HEK293T (cell line): ENCODE results near the gene SNHG17.

Experiments
- SUZ12 ChIP-seq: fragments of 450-650 bp; IDR thresholded peaks from 2 replicates; pipeline ENCODE4 v1.6.1; 2016; ENCODE audit warnings: mild to moderate bottlenecking
- ZNF384 ChIP-seq: fragments of 450-650 bp; IDR thresholded peaks from 2 replicates; pipeline ENCODE4 v1.6.1; 2016

DNA sequence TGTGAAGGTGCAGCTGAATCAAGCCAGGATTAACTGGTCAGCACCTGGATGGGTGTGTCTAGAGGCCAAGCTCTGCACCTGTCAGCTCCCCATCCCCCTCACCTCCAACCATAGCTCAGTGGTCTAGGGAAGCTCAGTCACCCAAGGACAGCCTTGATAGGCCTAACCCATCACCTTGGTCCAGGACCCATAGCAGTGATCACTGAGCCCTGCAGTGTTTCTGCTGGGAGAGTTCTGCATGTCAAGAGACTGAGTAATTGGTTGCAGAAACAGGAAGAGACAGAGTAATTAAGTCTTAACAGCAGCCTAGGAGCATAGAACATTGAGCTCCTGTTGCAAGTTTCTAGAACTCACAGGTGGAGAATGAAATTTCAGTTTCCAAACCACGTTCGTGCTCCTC is 18.8 kb upstream of the SNHG17 start:
- TF ChIP-seq ZNF384, result no peak
- TF ChIP-seq SUZ12, result no peak
